T-helper 17 cell (primary cell): Measurements from ENCODE around the gene HERPUD2. TPM values are rescaled to one million over a fixed set of nuclear protein-coding genes. Genes with fewer than 3 reads are reported as not detected.

Experiments
- ATAC-seq: fragments of 150-1000 bp; cut with Tn5 transposase; 2 replicates; pipeline ENCODE4 v1.10.0; 2021; ENCODE audit warnings: mild to moderate bottlenecking, moderate library complexity
- DNase-seq, 3 donors: peaks; one replicate each; pipeline versions ENCODE4 v3.0.0 to v3.0.0-alpha.2; 2020 to 2021
- H3K9me3 ChIP-seq: one replicate; pipeline ENCODE4 v1.7.0; 2013; ENCODE audit warnings: low read length, mild to moderate bottlenecking; ENCODE audit not compliant: control insufficient read depth, poor library complexity, severe bottlenecking
- H3K27ac Mint-ChIP-seq: one replicate; pipeline ENCODE4 v1.8.0; 2022; ENCODE audit warnings: mild to moderate bottlenecking, moderate library complexity, mixed read lengths
- H3K27me3 Mint-ChIP-seq: one replicate; pipeline ENCODE4 v1.8.0; 2022; ENCODE audit warnings: mixed read lengths
- H3K36me3 Mint-ChIP-seq: one replicate; pipeline ENCODE4 v1.8.0; 2022; ENCODE audit warnings: low read depth, mixed read lengths
- H3K4me1 Mint-ChIP-seq: one replicate; pipeline ENCODE4 v1.8.0; 2022; ENCODE audit warnings: mild to moderate bottlenecking, mixed read lengths
- H3K4me3 Mint-ChIP-seq: one replicate; pipeline ENCODE4 v1.8.0; 2022; ENCODE audit warnings: mild to moderate bottlenecking, moderate library complexity, mixed read lengths
- total RNA-seq, 4 donors: library from RNA in 2 of 4; stranded (reverse) in 2 of 4; gene quantifications; one replicate each; pipeline ENCODE4 v1.2.3 and lab custom pipeline; 2022 to 2026

Gene HERPUD2
- total RNA-seq, 2 donors from 2014 or later = 98.3 to 101 TPM

DNA sequence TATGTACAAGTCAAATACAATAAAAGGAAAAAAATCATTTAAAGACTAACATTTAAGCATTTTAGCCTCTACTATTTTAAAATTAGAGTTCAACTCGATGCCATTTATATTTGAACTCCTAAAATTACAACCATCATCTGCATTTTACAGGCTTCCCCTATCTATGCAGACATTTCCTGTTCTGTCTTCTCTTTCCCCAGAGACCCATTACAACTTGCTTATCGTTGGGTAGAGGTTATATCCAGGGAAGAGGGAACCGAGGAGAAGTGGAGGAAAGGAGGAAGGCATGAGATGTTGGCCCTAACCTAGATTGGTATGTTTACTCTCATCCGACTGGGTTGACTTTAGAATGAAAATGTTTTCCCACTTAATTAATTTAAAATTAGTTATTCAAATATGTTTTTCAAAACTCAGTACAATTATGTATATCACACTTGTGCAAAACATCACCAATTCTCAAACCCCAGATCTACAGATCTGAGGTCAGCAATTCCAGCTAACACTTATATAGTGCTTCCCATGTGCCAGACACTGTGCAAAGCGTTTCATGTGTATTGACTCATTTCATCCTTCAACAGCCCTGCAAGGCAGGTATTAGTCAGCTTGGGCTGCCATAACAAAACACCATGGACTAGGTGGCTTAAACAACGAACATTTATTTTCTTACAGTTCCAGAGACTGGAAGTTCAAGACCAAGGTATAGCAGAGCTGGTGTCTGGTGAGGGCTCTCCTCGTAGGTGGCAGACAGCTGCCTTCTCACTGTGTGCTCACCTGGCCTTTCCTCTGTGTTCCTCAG lies 27.3 kb upstream of the HERPUD2 start:
- no peak for DNase-seq
- Mint-ChIP-seq H3K27ac (no peak overlapping the region), H3K36me3 (no peaks in the 10 kb centered on the region), H3K27me3 (no peaks in the 10 kb centered on the region), H3K4me1 (peaks cover 9% of the 10 kb centered on the region), H3K4me3 (no peak overlapping the region)
- no peak for ATAC-seq
- no peaks in the 10 kb centered on the region for H3K9me3 ChIP-seq

DNA sequence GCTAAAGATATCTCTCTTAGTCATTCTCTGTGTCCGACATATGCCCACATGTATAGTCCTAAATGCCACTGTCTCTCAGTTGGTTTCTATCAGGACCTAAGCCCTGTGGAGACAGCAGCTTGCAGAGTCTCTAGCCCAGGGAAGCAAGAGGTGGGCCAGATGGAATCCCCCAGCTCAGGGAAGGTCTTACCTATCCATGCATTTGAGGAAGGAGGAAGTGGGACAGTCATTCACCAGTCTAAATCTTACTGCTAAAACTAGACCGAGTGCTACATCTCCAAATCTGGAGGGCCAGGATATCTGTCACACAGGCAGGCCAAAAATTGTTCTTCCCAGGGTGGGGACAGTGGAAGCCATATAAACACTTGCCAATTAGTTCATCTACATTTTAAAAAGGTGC lies 26.4 kb upstream of the HERPUD2 start:
- Mint-ChIP-seq H3K27me3 (no peaks in the 10 kb centered on the region), H3K27ac (no peak overlapping the region), H3K36me3 (no peaks in the 10 kb centered on the region), H3K4me3 (no peak overlapping the region), H3K4me1 (peaks cover 9% of the 10 kb centered on the region)
- ATAC-seq (no peak), DNase-seq (no peak)
- no peaks in the 10 kb centered on the region for H3K9me3 ChIP-seq

DNA sequence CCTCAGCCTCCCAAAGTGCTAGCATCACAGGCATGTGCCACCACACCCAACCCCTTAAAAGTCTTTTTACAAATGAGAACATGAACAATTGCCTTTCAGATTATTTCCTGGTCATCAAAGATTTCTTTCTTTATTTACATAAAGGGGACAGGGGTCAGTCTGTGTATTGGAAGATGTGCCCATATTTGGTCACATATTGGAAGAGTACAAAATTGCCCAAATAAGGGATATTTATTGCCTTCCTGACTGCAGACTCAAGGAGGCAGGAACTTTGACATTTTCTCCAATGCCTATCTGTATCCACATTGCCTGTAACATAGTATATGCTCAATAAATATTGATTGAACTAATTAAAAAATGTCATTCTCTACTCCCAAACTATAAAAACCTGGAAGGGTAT lies 25.9 kb upstream of the HERPUD2 start:
- ATAC-seq (no peak), DNase-seq (no peak)
- H3K27me3 Mint-ChIP-seq = no peaks in the 10 kb centered on the region
- no peak overlapping the region for H3K27ac Mint-ChIP-seq
- peaks cover 9% of the 10 kb centered on the region for H3K4me1 Mint-ChIP-seq
- no peak overlapping the region for H3K4me3 Mint-ChIP-seq
- H3K9me3 ChIP-seq = no peaks in the 10 kb centered on the region
- no peaks in the 10 kb centered on the region for H3K36me3 Mint-ChIP-seq

DNA sequence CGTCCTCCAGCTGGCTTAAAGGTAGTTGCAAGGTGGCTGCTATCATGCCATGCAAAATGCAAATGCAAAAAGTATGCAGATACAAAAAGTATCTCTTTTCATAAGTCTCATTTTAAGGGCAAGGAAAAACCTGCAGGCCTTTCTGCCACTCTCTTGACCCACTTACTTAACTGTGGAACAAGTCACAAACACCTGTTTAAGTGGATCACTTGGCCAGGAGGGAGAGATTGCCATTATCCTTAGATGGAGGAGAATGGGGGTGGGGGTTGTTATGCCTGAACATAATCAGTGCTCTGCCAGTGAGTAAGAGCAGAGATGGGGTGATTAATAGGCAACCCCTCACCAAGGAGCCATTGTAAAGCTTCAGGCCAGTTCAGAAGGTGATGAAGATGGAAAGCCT lies 25.1 kb upstream of the HERPUD2 start:
- Mint-ChIP-seq H3K4me3 (no peak overlapping the region), H3K36me3 (no peaks in the 10 kb centered on the region), H3K27ac (no peak overlapping the region), H3K27me3 (peaks cover under 1% of the 10 kb centered on the region), H3K4me1 (peaks cover 6% of the 10 kb centered on the region)
- no peaks in the 10 kb centered on the region for H3K9me3 ChIP-seq
- no peak for DNase-seq
- no peak for ATAC-seq

DNA sequence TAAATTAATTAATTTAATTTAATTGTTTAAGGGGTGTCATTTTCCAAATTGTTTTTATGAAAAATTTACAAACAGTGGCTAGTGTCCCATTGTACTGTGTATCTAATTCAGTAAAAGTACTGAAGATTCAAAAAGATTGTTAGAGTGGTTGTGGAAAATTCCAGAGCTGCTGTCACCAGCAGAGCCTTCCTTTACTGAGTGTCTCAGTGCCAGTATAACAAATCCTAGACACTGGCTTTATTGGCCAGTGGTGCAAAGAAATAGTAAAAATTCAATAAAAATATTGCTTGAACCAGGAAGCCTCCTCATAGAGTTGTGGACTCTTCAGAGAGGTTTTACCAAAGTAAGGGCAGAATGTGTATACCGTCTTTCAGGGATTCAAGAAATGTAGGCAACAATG lies 23.1 kb upstream of the HERPUD2 start:
- H3K27ac Mint-ChIP-seq = no peak overlapping the region
- peaks cover 9% of the 10 kb centered on the region for H3K27me3 Mint-ChIP-seq
- H3K36me3 Mint-ChIP-seq = peaks cover 5% of the 10 kb centered on the region
- ATAC-seq (no peak), DNase-seq (no peak)
- H3K4me1 Mint-ChIP-seq = peaks cover 2% of the 10 kb centered on the region
- no peak overlapping the region for H3K4me3 Mint-ChIP-seq
- no peaks in the 10 kb centered on the region for H3K9me3 ChIP-seq

DNA sequence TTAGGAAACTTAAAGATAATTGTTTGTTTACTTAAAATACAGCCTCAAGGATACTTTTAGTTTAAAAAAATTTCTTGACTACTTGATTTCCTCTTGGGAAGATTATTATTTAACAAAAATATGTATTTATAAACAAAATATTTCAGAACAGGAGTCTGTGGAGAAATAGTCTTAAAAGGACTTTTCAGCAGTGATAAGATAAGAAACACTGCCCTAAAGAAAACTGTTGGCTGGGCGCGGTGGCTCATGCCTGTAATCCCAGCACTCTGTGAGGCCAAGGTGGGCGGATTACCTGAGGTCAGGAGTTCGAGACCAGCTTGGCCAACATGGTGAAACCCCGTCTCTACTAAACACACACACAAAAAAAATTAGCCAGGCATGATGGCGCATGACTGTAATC lies 22.6 kb upstream of the HERPUD2 start:
- peaks cover 2% of the 10 kb centered on the region for H3K4me1 Mint-ChIP-seq
- no peak overlapping the region for H3K4me3 Mint-ChIP-seq
- peaks cover 5% of the 10 kb centered on the region for H3K36me3 Mint-ChIP-seq
- peaks cover 9% of the 10 kb centered on the region for H3K27me3 Mint-ChIP-seq
- no peak overlapping the region for H3K27ac Mint-ChIP-seq
- no peak for ATAC-seq
- H3K9me3 ChIP-seq = no peaks in the 10 kb centered on the region
- DNase-seq = no peak

DNA sequence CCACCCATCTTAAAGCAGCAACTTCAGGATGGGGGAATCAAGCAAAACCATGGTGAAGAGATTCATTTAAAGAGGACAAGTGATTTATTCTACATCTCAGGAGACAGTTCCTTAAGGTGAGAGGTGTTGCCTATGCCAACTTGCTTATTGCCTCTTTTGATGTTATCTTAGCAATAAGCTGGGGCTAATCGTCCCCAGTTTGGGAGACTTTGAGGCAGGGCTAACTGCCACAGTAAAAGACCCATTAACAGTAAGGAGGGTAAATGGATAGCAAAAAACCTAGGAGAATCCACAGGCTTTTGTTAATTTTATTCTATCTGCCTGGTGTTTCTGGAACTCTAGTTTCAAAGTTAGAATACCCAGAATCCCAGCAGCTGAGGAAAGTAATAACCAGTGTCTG lies 22.1 kb upstream of the HERPUD2 start:
- no peak overlapping the region for H3K4me3 Mint-ChIP-seq
- DNase-seq (no peak), ATAC-seq (no peak)
- no peak overlapping the region for H3K27ac Mint-ChIP-seq
- H3K9me3 ChIP-seq = no peaks in the 10 kb centered on the region
- H3K4me1 Mint-ChIP-seq = peaks cover 2% of the 10 kb centered on the region
- peaks cover 9% of the 10 kb centered on the region for H3K27me3 Mint-ChIP-seq
- H3K36me3 Mint-ChIP-seq = peaks cover 5% of the 10 kb centered on the region

DNA sequence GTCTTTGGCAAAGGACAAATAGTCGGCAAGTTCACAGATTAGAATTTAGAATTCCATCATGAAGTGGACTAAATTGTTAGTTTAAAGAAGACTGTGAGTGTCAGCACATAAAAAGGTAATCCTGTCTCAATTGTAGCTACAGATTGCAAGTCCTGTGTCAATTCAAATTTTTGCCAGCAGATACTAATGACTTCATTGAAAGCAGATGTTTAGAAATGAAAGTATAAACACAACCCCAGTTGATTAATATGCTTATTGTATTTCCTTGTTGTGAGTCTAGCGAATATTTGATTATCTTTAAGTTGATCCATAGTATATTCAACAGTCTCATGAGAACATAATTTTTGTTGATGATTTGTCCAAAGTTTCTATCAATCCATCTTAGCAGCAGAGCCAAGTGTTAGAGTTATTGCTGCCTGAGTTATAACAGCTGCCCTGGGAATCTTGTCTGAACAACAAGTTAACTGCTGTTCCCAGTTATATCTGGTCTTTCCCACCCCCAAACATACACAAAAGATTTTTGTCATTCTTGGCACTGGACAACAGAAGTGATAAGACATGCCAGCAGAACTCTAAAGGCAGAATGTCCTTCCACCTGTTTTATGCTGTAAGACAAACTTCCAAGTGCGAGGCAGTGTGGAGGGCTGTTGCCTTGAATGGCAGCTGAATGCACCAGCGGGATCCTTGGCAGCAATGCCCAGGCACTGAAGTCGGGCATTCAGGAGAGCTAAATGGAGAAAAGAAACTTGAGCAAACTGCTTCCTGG lies 21.3 kb upstream of the HERPUD2 start:
- H3K9me3 ChIP-seq = no peaks in the 10 kb centered on the region
- Mint-ChIP-seq H3K4me3 (no peak overlapping the region), H3K36me3 (peaks cover 5% of the 10 kb centered on the region), H3K27me3 (peaks cover 9% of the 10 kb centered on the region), H3K27ac (no peak overlapping the region), H3K4me1 (peaks cover 2% of the 10 kb centered on the region)
- DNase-seq = no peak
- no peak for ATAC-seq

DNA sequence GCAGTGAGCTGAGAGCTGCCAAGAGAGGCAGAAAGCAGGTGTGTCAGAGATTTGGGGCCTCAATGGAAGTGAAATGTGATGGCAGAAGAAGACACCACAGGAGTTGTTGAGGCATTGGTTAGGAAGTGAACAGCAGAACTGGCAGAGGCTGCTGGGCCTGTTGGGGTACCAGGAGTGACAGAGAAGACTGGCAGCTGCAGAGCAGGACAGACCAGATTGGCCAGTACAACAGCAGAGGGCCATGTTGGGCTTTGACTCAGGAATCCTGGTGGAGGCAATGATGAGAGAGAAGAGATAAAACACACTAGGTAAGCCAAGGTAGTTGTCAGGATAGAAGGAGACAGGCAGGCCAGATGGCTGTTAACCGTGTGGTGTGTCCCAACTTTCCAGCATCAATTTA lies 19.9 kb upstream of the HERPUD2 start:
- H3K27ac Mint-ChIP-seq = no peak overlapping the region
- peaks cover 5% of the 10 kb centered on the region for H3K4me1 Mint-ChIP-seq
- ATAC-seq (no peak), DNase-seq (no peak)
- H3K9me3 ChIP-seq = no peaks in the 10 kb centered on the region
- no peak overlapping the region for H3K4me3 Mint-ChIP-seq
- peaks cover 9% of the 10 kb centered on the region for H3K27me3 Mint-ChIP-seq
- peaks cover 5% of the 10 kb centered on the region for H3K36me3 Mint-ChIP-seq

DNA sequence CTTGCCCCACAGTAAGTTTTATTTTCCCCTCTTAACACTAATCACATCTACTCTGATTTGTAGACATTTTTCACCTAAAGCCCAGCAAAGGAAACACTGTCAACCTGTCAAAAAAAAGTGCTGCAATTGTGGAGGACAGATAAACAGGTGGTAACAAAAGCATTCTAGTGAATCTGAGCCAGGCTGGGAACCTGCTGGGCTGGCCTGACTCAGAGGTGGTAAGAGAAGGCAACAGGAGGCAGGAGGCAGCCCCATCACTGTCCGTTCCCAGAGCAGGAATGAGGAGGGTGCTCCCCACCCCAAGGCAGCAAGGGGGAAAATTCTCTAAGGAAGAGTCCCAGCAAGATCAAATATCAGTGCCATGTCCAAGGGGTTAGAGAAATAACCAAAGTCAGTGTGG lies 19.5 kb upstream of the HERPUD2 start:
- Mint-ChIP-seq H3K4me1 (peaks cover 8% of the 10 kb centered on the region), H3K27ac (no peak overlapping the region), H3K27me3 (peaks cover 9% of the 10 kb centered on the region), H3K4me3 (no peak overlapping the region), H3K36me3 (peaks cover 5% of the 10 kb centered on the region)
- ATAC-seq (no peak), DNase-seq (no peak)
- no peaks in the 10 kb centered on the region for H3K9me3 ChIP-seq

DNA sequence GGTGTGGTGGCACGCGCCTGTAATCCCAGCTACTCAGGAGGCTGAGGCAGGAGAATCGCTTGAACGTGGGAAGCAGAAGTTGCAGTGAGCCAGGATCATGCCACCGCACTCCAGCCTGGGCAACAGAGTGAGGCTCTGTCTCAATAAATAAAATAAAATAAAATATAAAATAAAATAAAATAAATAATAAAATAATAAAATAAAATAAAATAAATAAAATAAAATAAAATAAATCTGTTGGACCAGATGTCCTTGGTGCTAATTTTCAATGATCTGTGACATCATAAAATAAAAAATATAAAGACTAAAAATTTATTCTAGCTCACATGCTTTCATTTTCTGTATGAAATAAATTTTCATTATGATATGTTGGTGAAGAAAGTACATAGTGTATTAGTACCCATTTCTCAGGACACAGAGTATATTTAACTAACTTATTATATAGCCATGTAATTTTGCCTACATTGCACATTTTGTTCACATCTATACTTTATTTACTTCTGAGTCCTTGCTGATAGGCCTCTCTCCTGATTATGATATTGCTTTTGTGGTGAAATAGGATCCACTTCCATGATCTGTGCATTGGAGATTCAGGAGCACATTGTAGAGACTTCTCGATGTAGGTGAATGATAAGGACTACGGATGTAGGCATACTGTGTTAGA lies 17.8 kb upstream of the HERPUD2 start:
- peaks cover 8% of the 10 kb centered on the region for H3K4me1 Mint-ChIP-seq
- H3K4me3 Mint-ChIP-seq = no peak overlapping the region
- H3K27me3 Mint-ChIP-seq = peaks cover 9% of the 10 kb centered on the region
- DNase-seq (no peak), ATAC-seq (no peak)
- no peaks in the 10 kb centered on the region for H3K9me3 ChIP-seq
- H3K27ac Mint-ChIP-seq = no peak overlapping the region
- H3K36me3 Mint-ChIP-seq = peaks cover 5% of the 10 kb centered on the region

DNA sequence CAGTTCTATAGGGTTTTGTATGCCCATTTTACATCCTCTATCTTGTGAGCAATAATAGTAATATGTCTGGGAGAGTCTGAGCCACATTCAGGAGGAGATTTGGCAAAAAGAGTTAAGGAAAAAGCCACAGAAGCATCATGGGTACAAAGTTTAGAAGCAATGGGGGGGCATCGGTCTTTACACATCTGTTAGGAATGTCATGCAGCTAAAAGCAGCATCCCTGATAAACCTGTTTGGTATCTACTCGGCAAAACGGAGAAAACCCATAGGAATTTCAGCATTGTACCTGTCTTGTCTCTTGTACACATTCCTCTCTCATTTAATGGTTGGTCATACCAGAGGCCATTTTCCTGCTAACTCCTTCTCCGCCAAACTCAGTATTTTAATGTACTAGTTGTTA lies 12.5 kb upstream of the HERPUD2 start:
- no peaks in the 10 kb centered on the region for H3K27me3 Mint-ChIP-seq
- H3K36me3 Mint-ChIP-seq = peaks cover 3% of the 10 kb centered on the region
- DNase-seq (no peak), ATAC-seq (no peak)
- peaks cover 12% of the 10 kb centered on the region for H3K4me1 Mint-ChIP-seq
- no peaks in the 10 kb centered on the region for H3K9me3 ChIP-seq
- H3K27ac Mint-ChIP-seq = no peak overlapping the region
- H3K4me3 Mint-ChIP-seq = no peak overlapping the region

DNA sequence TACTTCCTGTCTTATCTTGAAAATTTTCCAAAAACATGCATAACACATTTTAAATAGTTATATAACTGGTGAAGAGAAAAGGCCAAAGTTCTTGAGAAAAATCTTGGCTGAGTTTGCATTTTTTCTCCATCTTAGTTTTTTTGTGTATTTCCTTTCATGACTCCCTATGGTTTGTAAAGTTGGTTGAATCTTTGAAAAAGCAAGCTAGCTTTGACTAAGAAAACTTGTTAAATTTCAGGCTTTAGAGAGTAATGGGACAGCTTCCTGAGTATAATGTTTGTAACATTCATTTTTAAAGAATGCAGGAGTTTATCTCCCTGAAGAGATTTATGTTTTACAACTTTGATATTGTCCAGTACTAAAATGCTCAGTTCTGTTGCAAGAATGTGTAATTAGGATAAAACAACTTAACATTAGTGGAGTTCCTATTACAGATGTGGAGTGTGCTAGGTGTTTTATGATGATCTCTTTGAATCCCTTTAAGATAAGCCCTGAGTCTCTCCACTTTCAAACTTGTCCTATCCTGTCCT lies 11.1 kb upstream of the HERPUD2 start:
- H3K27ac Mint-ChIP-seq = peak overlapping the region; percentile 6
- no peak for DNase-seq
- H3K9me3 ChIP-seq = no peaks in the 10 kb centered on the region

More for the DNA sequence above, 11.1 kb upstream of the HERPUD2 start:
- Mint-ChIP-seq H3K4me1 (peaks cover 12% of the 10 kb centered on the region), H3K36me3 (peaks cover 3% of the 10 kb centered on the region), H3K4me3 (no peak overlapping the region), H3K27me3 (no peaks in the 10 kb centered on the region)
- no peak for ATAC-seq
